Stomach (tissue), 9 donors: ENCODE measurements around the gene CEP350. TPM values are rescaled to one million over a fixed set of nuclear protein-coding genes. Genes with fewer than 3 reads are reported as not detected.

Source experiments
- DNase-seq, 2 donors: peaks; one replicate each; pipeline versions ENCODE4 v3.0.0 to v3.0.0-alpha.2; 2013 to 2019
- H3K27ac ChIP-seq, 5 donors: fragments of 200-600 bp in 4 of 5; sonication (generic) in 4 of 5; one replicate each; pipeline ENCODE4 v1.5.1; 2013 to 2019; ENCODE audit warnings: mild to moderate bottlenecking in 1 of 5, moderate library complexity in 1 of 5
- H3K27me3 ChIP-seq, 3 donors: fragments of 200-600 bp; sonication (generic); one replicate each; pipeline ENCODE4 v1.5.1; 2017 to 2019; ENCODE audit warnings: mixed run types in 1 of 3
- H3K36me3 ChIP-seq, 4 donors: fragments of 200-600 bp; sonication (generic); 1 replicate in 3 of 4; 2 replicates in 1 of 4; pipeline ENCODE4 v1.5.1; 2016 to 2019
- H3K4me1 ChIP-seq, 4 donors: fragments of 200-600 bp; sonication (generic); one replicate each; pipeline ENCODE4 v1.5.1; 2016 to 2019
- H3K4me3 ChIP-seq, 4 donors: fragments of 200-600 bp; sonication (generic) in 3 of 4; one replicate each; pipeline ENCODE4 v1.5.1; 2016 to 2019; ENCODE audit warnings: mild to moderate bottlenecking in 1 of 4
- H3K9me3 ChIP-seq, 4 donors: fragments of 200-600 bp; sonication (generic); one replicate each; pipeline ENCODE4 v1.5.1; 2016 to 2019
- EP300 ChIP-seq: sonication (generic); formaldehyde crosslinking; IDR thresholded peaks from one replicate; pipeline ENCODE4 v1.6.1; 2017; ENCODE audit warnings: antibody characterized with exemption
- POLR2A ChIP-seq, 4 donors: fragments of 450-650 bp; IDR thresholded peaks; one replicate each; pipeline ENCODE4 v1.6.1; 2016; ENCODE audit warnings: antibody characterized with exemption in 4 of 4, control low read depth in 2 of 4, mild to moderate bottlenecking in 1 of 4, moderate library complexity in 1 of 4
- POLR2AphosphoS5 ChIP-seq, 3 donors: sonication (generic); formaldehyde crosslinking; IDR thresholded peaks; one replicate each; pipeline ENCODE4 v1.6.1; 2016; ENCODE audit warnings: antibody characterized with exemption in 3 of 3
- WGBS, 5 donors: extraction: QIAGEN DNeasy Blood & Tissue Kit in 3 of 5; methylation state at CpG; one replicate each; pipeline versions ENCODE4 v1.1.5 to v1.1.7; 2013 to 2018; 5-methylcytosine and 5-hydroxymethylcytosine counted together
- intact Hi-C: fragments of 100-400 bp; cut with DNase I; formaldehyde crosslinking; loops from one replicate; pipeline ENCODE4 v1.15.1; 2023; ENCODE audit warnings: low total_unique reads
- polyA plus RNA-seq, 3 donors: library from polyadenylated mRNA; stranded (reverse); fragments of 200-250 nt; gene quantifications; one replicate each; pipeline ENCODE4 v1.2.3, GENCODE V29; 2013
- total RNA-seq, 5 donors: library from RNA; depleted of rRNA; stranded (reverse); fragments of >200 nt; gene quantifications; one replicate each; pipeline versions ENCODE4 v1.1.0 to v1.2.3, GENCODE V29; 2014 to 2016
- TF ChIP-seq, protein P1 (sequence below), 7 experiments: fragments of 450-650 bp in 4 of 7; fragments of 200-600 bp in 3 of 7; sonication (generic) in 3 of 7; IDR thresholded peaks; one replicate each; pipeline ENCODE4 v1.5.1; 2016 to 2019; ENCODE audit warnings: antibody characterized with exemption in 7 of 7, control low read depth in 2 of 7, mild to moderate bottlenecking in 1 of 7
- donor health status: healthy with polysubstance abuse.
- donor health status: Bipolar disorder and iron deficiency.
- donor health status: healthy.

The CEP350 gene
- total and polyA plus RNA-seq, 8 donors, result 2.4 to 150 (median 67.8) TPM

DNA sequence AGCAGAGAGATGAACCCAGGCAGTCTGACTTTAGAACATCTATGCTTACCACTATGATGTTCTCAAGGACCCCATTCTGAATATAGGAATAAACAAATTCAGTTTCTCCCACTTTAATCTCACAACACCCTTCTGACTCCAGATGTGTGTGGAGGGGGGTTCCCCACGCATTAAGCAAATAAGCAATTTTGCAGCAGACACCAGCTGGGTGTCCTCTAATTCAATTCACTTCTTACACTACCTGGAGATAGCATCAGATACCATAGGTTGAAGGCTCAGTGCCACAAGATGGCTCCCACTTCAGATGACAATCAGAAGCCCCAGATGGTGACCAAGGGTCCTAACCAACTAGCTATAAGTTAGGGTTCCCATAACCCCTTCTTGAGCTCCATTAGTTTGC, 30.3 kb upstream of the CEP350 start:
- 84 to 93% (median 89%) methylated on average over 1 of the region's 1 CpG for WGBS, 5 donors
- no peaks in the 10 kb centered on the region for H3K27me3 ChIP-seq

DNA sequence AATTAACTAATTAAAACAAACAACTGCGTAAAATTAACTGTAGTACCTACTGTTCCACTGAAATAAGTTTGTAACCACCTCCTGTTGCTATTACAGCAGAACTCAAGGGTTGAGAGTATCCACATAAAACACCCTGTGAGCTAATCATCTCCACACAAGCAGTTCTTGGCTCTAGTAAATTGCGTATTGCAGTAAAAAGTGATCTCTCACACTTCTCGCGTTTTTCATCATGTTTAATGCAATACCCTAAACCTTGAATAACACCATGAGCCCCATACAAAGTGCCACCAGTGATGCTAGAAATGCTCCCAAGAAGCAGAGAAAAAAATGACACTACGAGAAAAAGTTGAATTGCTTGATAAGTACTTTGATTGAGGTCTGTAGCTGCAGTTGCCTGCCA, 29.3 kb upstream of the CEP350 start:
- H3K9me3 ChIP-seq, result no peaks in the 10 kb centered on the region
- no peak for DNase-seq
- WGBS, 5 donors, result 89 to 95% (median 94%) methylated on average over 5 of the region's 5 CpGs
- H3K27ac ChIP-seq, result no peak overlapping the region
- intact Hi-C loops, result no loop called here
- H3K4me3 ChIP-seq, result no peak overlapping the region
- H3K27me3 ChIP-seq, result no peaks in the 10 kb centered on the region
- TF ChIP-seq, protein P1, sequence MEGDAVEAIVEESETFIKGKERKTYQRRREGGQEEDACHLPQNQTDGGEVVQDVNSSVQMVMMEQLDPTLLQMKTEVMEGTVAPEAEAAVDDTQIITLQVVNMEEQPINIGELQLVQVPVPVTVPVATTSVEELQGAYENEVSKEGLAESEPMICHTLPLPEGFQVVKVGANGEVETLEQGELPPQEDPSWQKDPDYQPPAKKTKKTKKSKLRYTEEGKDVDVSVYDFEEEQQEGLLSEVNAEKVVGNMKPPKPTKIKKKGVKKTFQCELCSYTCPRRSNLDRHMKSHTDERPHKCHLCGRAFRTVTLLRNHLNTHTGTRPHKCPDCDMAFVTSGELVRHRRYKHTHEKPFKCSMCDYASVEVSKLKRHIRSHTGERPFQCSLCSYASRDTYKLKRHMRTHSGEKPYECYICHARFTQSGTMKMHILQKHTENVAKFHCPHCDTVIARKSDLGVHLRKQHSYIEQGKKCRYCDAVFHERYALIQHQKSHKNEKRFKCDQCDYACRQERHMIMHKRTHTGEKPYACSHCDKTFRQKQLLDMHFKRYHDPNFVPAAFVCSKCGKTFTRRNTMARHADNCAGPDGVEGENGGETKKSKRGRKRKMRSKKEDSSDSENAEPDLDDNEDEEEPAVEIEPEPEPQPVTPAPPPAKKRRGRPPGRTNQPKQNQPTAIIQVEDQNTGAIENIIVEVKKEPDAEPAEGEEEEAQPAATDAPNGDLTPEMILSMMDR (IDR thresholded peaks at IDR 0.05), result no peak
- TF ChIP-seq POLR2AphosphoS5 (IDR thresholded peaks at IDR 0.05), result no peak
- TF ChIP-seq POLR2A (IDR thresholded peaks at IDR 0.05), result no peak
- TF ChIP-seq EP300, result no peak
- peaks cover 0 to 23% (median 14%) of the 10 kb centered on the region in 4 donors for H3K36me3 ChIP-seq
- H3K4me1 ChIP-seq, result peaks cover 0 to 5% (median 0%) of the 10 kb centered on the region in 4 donors

More for the DNA sequence above, 30.3 kb upstream of the CEP350 start:
- Histone ChIP-seq H3K4me1 (no peaks in the 10 kb centered on the region), H3K36me3 (peaks cover 2 to 33% (median 24%) of the 10 kb centered on the region in 4 donors), H3K27ac (no peak overlapping the region), H3K9me3 (no peaks in the 10 kb centered on the region), H3K4me3 (no peak overlapping the region)
- no peak for TF ChIP-seq POLR2AphosphoS5 (IDR thresholded peaks at IDR 0.05)
- TF ChIP-seq, protein P1 (IDR thresholded peaks at IDR 0.05), result no peak
- no peak for TF ChIP-seq EP300
- TF ChIP-seq POLR2A (IDR thresholded peaks at IDR 0.05), result no peak
- intact Hi-C loops, result no loop called here
- DNase-seq, result no peak

DNA sequence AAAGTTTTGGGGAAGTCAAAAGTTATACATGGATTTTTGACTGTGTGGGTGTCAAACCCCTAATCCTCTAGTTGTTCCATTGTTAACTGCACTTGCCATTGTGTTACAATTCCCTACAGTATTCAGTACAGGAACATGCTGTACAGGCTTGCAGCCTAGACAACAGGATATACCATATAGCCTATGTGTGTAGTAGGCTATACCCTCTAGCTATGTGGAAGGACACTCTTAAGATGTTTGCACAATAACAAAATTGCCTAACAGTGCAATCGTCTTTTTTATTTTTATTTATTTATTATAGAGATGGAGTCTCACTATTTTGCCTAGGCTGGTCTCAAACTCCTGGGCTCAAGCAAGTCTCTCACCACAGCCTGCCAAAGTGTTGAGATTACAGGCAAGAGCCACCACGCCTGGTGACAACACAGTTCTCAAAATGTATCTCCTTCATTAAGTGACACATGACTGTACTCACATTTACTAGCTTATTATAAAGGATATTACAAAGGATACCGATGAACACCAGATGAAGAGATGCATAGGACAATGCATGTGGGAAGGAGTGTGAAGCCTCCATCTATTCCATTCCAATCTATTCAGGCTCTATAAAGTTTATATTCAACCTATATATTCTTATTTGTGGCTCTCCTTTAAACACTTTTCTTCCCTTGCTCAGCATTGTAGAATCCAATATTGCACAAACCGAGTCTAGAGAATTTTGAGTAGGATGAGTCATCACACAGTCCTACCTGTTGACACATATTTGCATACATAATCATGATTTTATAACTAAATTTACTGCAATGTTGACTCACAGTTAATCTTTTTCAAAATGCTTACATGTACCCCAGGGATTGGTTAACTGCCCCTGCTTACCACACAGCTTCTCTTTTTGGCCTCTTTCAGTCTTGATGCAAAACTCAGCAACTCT, 28.4 kb upstream of the CEP350 start:
- intact Hi-C loops, result no loop called here
- WGBS, 5 donors, result 77 to 89% (median 87%) methylated on average over 4 of the region's 4 CpGs
- Histone ChIP-seq H3K27ac (no peak overlapping the region), H3K36me3 (peaks cover 0 to 14% (median 6%) of the 10 kb centered on the region in 4 donors), H3K4me3 (no peak overlapping the region), H3K9me3 (no peaks in the 10 kb centered on the region), H3K27me3 (no peaks in the 10 kb centered on the region), H3K4me1 (peaks cover 0 to 7% (median 0%) of the 10 kb centered on the region in 4 donors)
- DNase-seq, result no peak
- TF ChIP-seq EP300, result no peak
- TF ChIP-seq, protein P1 (IDR thresholded peaks at IDR 0.05), result no peak

DNA sequence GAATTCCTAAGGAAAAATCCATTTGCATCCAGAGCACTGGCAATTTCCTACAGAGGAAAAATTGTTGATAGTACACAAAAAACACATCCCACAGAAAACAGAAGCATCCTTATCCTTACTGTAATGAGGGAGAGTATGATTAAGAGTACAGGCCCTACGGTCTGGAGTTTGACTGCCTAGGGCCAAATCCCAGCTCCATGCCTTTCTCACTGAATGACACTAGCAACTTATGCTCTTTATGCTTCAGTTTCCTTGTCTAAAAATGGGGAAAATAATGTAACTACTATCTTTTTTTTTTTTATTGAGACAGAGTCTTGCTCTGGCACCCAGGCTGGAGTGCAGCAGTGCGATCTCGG, 27.8 kb upstream of the CEP350 start:
- H3K36me3 ChIP-seq, result peaks cover 0 to 7% (median under 1%) of the 10 kb centered on the region in 4 donors
- H3K4me3 ChIP-seq, result no peak overlapping the region
- H3K4me1 ChIP-seq, result peaks cover 0 to 12% (median 3%) of the 10 kb centered on the region in 4 donors
- no peaks in the 10 kb centered on the region for H3K27me3 ChIP-seq
- no peaks in the 10 kb centered on the region for H3K9me3 ChIP-seq
- no peak for DNase-seq
- WGBS, 5 donors, result 96 to 99% (median 98%) methylated on average over 3 of the region's 3 CpGs
- intact Hi-C loops, result no loop called here
- TF ChIP-seq EP300 (no peak), POLR2A (IDR thresholded peaks at IDR 0.05) (no peak), POLR2AphosphoS5 (IDR thresholded peaks at IDR 0.05) (no peak)
- TF ChIP-seq, protein P1 (IDR thresholded peaks at IDR 0.05), result no peak
- H3K27ac ChIP-seq, result no peak overlapping the region
